GM23338 (cell line): ENCODE data around the gene PHLDB1. TPM values are rescaled to one million over a fixed set of nuclear protein-coding genes. Genes with fewer than 3 reads are reported as not detected.

ENCODE experiments used
- ATAC-seq: fragments of 200-7000 bp; cut with Tn5 transposase; 3 replicates; pipeline ENCODE4 v1.9.1; 2020
- DNase-seq: peaks from one replicate; pipeline ENCODE4 v3.0.0-alpha.2; 2015; ENCODE audit warnings: low spot score
- H2AFZ ChIP-seq: fragments of 200-600 bp; sonication (generic); 2 replicates; pipeline ENCODE4 v1.8.0; 2016; ENCODE audit warnings: antibody characterized with exemption, mild to moderate bottlenecking, moderate library complexity
- H3F3A ChIP-seq: fragments of 200-600 bp; sonication (generic); replicated peaks from 2 replicates; pipeline ENCODE4 v1.8.0; 2017; ENCODE audit warnings: antibody characterized with exemption, mixed run types, low read depth
- H3K27ac ChIP-seq: fragments of 200-600 bp; sonication (generic); 2 replicates; pipeline ENCODE4 v1.6.1; 2016; ENCODE audit warnings: low read depth
- H3K27me3 ChIP-seq: fragments of 200-600 bp; sonication (generic); 2 replicates; pipeline ENCODE4 v1.8.0; 2016; ENCODE audit warnings: mild to moderate bottlenecking, mixed run types, moderate library complexity; ENCODE audit not compliant: insufficient read depth
- H3K36me3 ChIP-seq: fragments of 200-600 bp; sonication (generic); 2 replicates; pipeline ENCODE4 v1.8.0; 2016; ENCODE audit warnings: mild to moderate bottlenecking; ENCODE audit not compliant: insufficient read depth
- H3K4me1 ChIP-seq: fragments of 200-600 bp; sonication (generic); 2 replicates; pipeline ENCODE4 v1.8.0; 2016; ENCODE audit warnings: mild to moderate bottlenecking, moderate library complexity; ENCODE audit not compliant: insufficient read depth
- H3K4me2 ChIP-seq: fragments of 200-600 bp; sonication (generic); 2 replicates; pipeline ENCODE4 v1.7.1; 2017; ENCODE audit warnings: mixed run types
- H3K4me3 ChIP-seq: fragments of 200-600 bp; sonication (generic); 2 replicates; pipeline ENCODE4 v1.6.1; 2016; ENCODE audit warnings: mixed run types
- H3K79me2 ChIP-seq: fragments of 200-600 bp; sonication (generic); replicated peaks from 2 replicates; pipeline ENCODE4 v1.8.0; 2017; ENCODE audit warnings: mild to moderate bottlenecking; ENCODE audit not compliant: insufficient read depth
- H3K9me2 ChIP-seq: fragments of 200-600 bp; sonication (generic); 2 replicates; pipeline ENCODE4 v1.8.0; 2017; ENCODE audit not compliant: insufficient read depth
- H4K20me1 ChIP-seq: fragments of 200-600 bp; sonication (generic); replicated peaks from 2 replicates; pipeline ENCODE4 v1.8.0; 2017; ENCODE audit warnings: mild to moderate bottlenecking; ENCODE audit not compliant: insufficient read depth
- H3K27ac Mint-ChIP-seq: 2 replicates; pipeline ENCODE4 v1.8.0; 2020; ENCODE audit warnings: inconsistent platforms, mild to moderate bottlenecking, moderate library complexity, mixed read lengths
- H3K27me3 Mint-ChIP-seq: 3 replicates; pipeline ENCODE4 v1.8.0; 2022; ENCODE audit warnings: low read depth, mild to moderate bottlenecking, moderate library complexity, mixed read lengths, inconsistent platforms; ENCODE audit not compliant: insufficient read depth, poor library complexity
- H3K36me3 Mint-ChIP-seq: 3 replicates; pipeline ENCODE4 v1.8.0; 2021; ENCODE audit warnings: low read depth, mild to moderate bottlenecking, inconsistent platforms, moderate library complexity, mixed read lengths
- H3K4me1 Mint-ChIP-seq: 3 replicates; pipeline ENCODE4 v1.8.0; 2020; ENCODE audit warnings: mild to moderate bottlenecking, inconsistent platforms, mixed read lengths
- H3K4me3 Mint-ChIP-seq: 3 replicates; pipeline ENCODE4 v1.8.0; 2021; ENCODE audit warnings: moderate library complexity, mild to moderate bottlenecking, inconsistent platforms, mixed read lengths
- H3K9me3 Mint-ChIP-seq: 3 replicates; pipeline ENCODE4 v1.8.0; 2020; ENCODE audit warnings: moderate library complexity, mild to moderate bottlenecking, inconsistent platforms, mixed read lengths
- CREB1 ChIP-seq: fragments of 250-450 bp; sonication (Bioruptor Pico); IDR thresholded peaks from 2 replicates; pipeline ENCODE4 v1.5.0; 2020; ENCODE audit warnings: low read depth, mild to moderate bottlenecking, moderate library complexity
- ETS1 ChIP-seq: IDR thresholded peaks from 2 replicates; pipeline ENCODE4 v1.6.1; 2016; ENCODE audit warnings: antibody characterized with exemption
- EZH2 ChIP-seq: fragments of 200-600 bp; sonication (generic); IDR thresholded peaks from one replicate; pipeline ENCODE4 v1.8.0; 2017; ENCODE audit warnings: antibody characterized with exemption, mild to moderate bottlenecking, low read depth; ENCODE audit not compliant: unreplicated experiment
- EZH2phosphoT487 ChIP-seq: fragments of 200-600 bp; sonication (generic); IDR thresholded peaks from one replicate; pipeline ENCODE4 v1.8.1; 2018; ENCODE audit warnings: antibody characterized with exemption; ENCODE audit not compliant: unreplicated experiment
- JUNB ChIP-seq: IDR thresholded peaks from one replicate; pipeline ENCODE4 v1.6.1; 2016; ENCODE audit warnings: antibody characterized with exemption; ENCODE audit not compliant: unreplicated experiment
- NANOG ChIP-seq: IDR thresholded peaks from 2 replicates; pipeline ENCODE4 v1.6.1; 2016; ENCODE audit warnings: antibody characterized with exemption, borderline replicate concordance
- POLR2AphosphoS5 ChIP-seq: IDR thresholded peaks from 2 replicates; pipeline ENCODE4 v1.6.1; 2016; ENCODE audit warnings: antibody characterized with exemption, low read depth
- REST ChIP-seq: IDR thresholded peaks from one replicate; pipeline ENCODE4 v1.6.1; 2018; ENCODE audit warnings: antibody characterized with exemption; ENCODE audit not compliant: unreplicated experiment
- STAT1 ChIP-seq: IDR thresholded peaks from one replicate; pipeline ENCODE4 v1.6.1; 2016; ENCODE audit warnings: antibody characterized with exemption; ENCODE audit not compliant: unreplicated experiment
- ZNF114 ChIP-seq: fragments of 250-450 bp; sonication (Bioruptor Pico); IDR thresholded peaks from 2 replicates; pipeline ENCODE4 v1.5.0; 2020; ENCODE audit warnings: mild to moderate bottlenecking, moderate library complexity
- ZNF331 ChIP-seq: fragments of 250-450 bp; sonication (Bioruptor Pico); IDR thresholded peaks from 2 replicates; pipeline ENCODE4 v1.5.0; 2020; ENCODE audit warnings: low read depth, mild to moderate bottlenecking, moderate library complexity
- polyA plus RNA-seq: library from polyadenylated mRNA; unstranded; fragments of >200 nt; fragmentation: Nextera tagmentation; extraction: Ambion mirVana; gene quantifications from 2 replicates; pipeline ENCODE4 v1.2.1, GENCODE V29; 2016
- total RNA-seq: library from RNA; depleted of rRNA; stranded (reverse); fragments of >200 nt; shearing (Covaris generic); gene quantifications from 2 replicates; pipeline ENCODE4 v1.2.3, GENCODE V29; 2014
- TF ChIP-seq, protein P1 (sequence below), 2 experiments: fragments of 200-600 bp in 1 of 2; sonication (generic) in 1 of 2; conservative IDR thresholded peaks; 2 replicates each; pipeline versions ENCODE4 v1.5.1 to v1.6.1; 2016 to 2017; ENCODE audit warnings: antibody characterized with exemption in 2 of 2, low read depth in 2 of 2, mild to moderate bottlenecking in 2 of 2, moderate library complexity in 1 of 2

The PHLDB1 gene
- total and polyA plus RNA-seq, 2 experiments from 2014 or later, result 46.0 to 85.2 TPM

DNA sequence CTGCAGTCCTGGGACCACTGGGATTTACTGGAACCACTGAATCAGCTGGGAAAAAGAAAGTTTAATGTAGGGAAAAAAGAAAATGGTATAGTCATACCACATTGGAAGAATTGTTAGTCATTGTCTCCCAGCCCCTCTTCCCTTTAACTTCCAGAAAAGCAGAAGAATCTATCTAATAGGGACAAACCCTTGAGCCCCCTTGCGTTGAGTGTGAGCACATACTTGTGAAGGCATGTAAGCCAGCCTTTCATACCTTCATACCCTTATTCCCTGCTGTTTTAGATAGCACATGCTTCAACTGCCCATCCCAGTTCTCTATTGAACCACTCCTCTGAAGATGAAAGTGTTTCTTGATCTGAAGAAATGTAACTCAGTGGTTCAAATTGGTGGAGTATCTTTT lies 65.4 kb downstream of the PHLDB1 start:
- H3K4me3 ChIP-seq, result no peak overlapping the region
- Mint-ChIP-seq H3K4me3 (no peak overlapping the region), H3K36me3 (peaks cover 4% of the 10 kb centered on the region; the same call in 2 of the 3 replicates), H3K9me3 (peaks cover 28% of the 10 kb centered on the region), H3K27ac (no peak overlapping the region), H3K4me1 (no peaks in the 10 kb centered on the region), H3K27me3 (peaks cover under 1% of the 10 kb centered on the region)
- 0 out of 2 replicates have a peak, but pooled peaks cover 6% of the 10 kb centered on the region for H3K9me2 ChIP-seq
- no peaks in the 10 kb centered on the region for H3K79me2 ChIP-seq
- H2AFZ ChIP-seq, result no peak overlapping the region
- no peak overlapping the region for H3K4me2 ChIP-seq
- H4K20me1 ChIP-seq, result no peaks in the 10 kb centered on the region
- H3K4me1 ChIP-seq, result no peaks in the 10 kb centered on the region
- TF ChIP-seq, protein P1, sequence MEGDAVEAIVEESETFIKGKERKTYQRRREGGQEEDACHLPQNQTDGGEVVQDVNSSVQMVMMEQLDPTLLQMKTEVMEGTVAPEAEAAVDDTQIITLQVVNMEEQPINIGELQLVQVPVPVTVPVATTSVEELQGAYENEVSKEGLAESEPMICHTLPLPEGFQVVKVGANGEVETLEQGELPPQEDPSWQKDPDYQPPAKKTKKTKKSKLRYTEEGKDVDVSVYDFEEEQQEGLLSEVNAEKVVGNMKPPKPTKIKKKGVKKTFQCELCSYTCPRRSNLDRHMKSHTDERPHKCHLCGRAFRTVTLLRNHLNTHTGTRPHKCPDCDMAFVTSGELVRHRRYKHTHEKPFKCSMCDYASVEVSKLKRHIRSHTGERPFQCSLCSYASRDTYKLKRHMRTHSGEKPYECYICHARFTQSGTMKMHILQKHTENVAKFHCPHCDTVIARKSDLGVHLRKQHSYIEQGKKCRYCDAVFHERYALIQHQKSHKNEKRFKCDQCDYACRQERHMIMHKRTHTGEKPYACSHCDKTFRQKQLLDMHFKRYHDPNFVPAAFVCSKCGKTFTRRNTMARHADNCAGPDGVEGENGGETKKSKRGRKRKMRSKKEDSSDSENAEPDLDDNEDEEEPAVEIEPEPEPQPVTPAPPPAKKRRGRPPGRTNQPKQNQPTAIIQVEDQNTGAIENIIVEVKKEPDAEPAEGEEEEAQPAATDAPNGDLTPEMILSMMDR (conservative IDR thresholded peaks at IDR 0.05; ENCODE audit: low read depth in 2 of 2), result peak; percentile 26 to 54
- no peak for TF ChIP-seq JUNB
- TF ChIP-seq STAT1, result no peak
- ATAC-seq, result peak; percentile 64
- no peaks in the 10 kb centered on the region for H3F3A ChIP-seq
- peak; percentile 64 for DNase-seq
- no peak overlapping the region for H3K27ac ChIP-seq
- H3K27me3 ChIP-seq, result no peaks in the 10 kb centered on the region
- H3K36me3 ChIP-seq, result no peaks in the 10 kb centered on the region; the same call in 1 of the 2 replicates

- H2AFZ ChIP-seq, result peak overlapping the region; percentile 20; the same call in 1 of the 2 replicates
- no peak overlapping the region for H3K4me3 Mint-ChIP-seq
- peaks cover 31% of the 10 kb centered on the region for H3K9me3 Mint-ChIP-seq
- H4K20me1 ChIP-seq, result no peaks in the 10 kb centered on the region
- H3K79me2 ChIP-seq, result no peaks in the 10 kb centered on the region
- no peak overlapping the region for H3K27ac Mint-ChIP-seq
- H3K4me1 Mint-ChIP-seq, result no peaks in the 10 kb centered on the region
- ATAC-seq, result no peak
- H3K4me3 ChIP-seq, result no peak overlapping the region
- peaks cover 4% of the 10 kb centered on the region; the same call in 2 of the 3 replicates for H3K36me3 Mint-ChIP-seq
- peaks cover 3% of the 10 kb centered on the region for H3K27me3 Mint-ChIP-seq
- no peaks in the 10 kb centered on the region; the same call in 1 of the 2 replicates for H3K36me3 ChIP-seq
- H3K4me2 ChIP-seq, result no peak overlapping the region
- DNase-seq, result no peak
- 0 out of 2 replicates have a peak, but pooled peaks cover 6% of the 10 kb centered on the region for H3K9me2 ChIP-seq
- no peaks in the 10 kb centered on the region for H3K27me3 ChIP-seq
- H3F3A ChIP-seq, result no peaks in the 10 kb centered on the region
- H3K4me1 ChIP-seq, result no peaks in the 10 kb centered on the region
- H3K27ac ChIP-seq, result no peak overlapping the region
- no peak for TF ChIP-seq EZH2
- TF ChIP-seq EZH2phosphoT487, result no peak
- no peak for TF ChIP-seq NANOG
- TF ChIP-seq CREB1 (CRISPR knock-in tag), result no peak
- no peak for TF ChIP-seq REST
- TF ChIP-seq ETS1, result no peak
- no peak for TF ChIP-seq JUNB
- TF ChIP-seq POLR2AphosphoS5, result no peak
- TF ChIP-seq STAT1, result no peak
- TF ChIP-seq ZNF331 (CRISPR knock-in tag), result no peak
- TF ChIP-seq, protein P1 (conservative IDR thresholded peaks at IDR 0.05; ENCODE audit: low read depth in 2 of 2), result no peak
- no peak for TF ChIP-seq ZNF114
Observed at GRCh38 chr11:118673361-118674081, 66.1 kb downstream of the PHLDB1 start.
